NCI-H128 (cell line): ENCODE data around the gene KIR3DL2.
"Not testable (repeated sequence)": the region's sequence is repeated elsewhere in the genome, so short reads cannot be mapped to it uniquely, and the experiment has no call there.

Source experiments
- DNase-seq: peaks from one replicate; lab custom pipeline; 2025; ENCODE audit not compliant: unreplicated experiment; lab: John Stamatoyannopoulos, UW

KIR3DL2 gene

GRCh38 chr19:54863459-54863858 is 13.2 kb downstream of the KIR3DL2 start:
- not testable (repeated sequence) for DNase-seq

DNA sequence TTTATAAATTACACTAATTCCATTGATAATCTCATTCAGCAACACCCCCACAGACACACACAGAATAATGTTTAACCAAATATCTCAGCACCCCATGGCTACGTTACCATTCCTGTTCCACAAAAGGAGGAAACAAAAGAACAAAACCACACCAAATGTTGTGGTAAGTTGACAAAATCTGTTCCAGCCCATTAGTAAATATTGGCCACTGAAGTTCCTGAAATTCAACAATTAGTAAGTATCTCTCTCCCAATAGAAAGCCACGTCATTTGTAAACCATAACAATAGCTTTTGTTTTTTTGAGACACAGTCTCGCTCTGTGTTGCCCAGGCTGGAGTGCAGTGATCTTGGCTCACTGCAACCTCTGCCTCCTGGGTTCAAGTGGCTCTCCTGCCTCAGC is 21.5 kb downstream of the KIR3DL2 start:
- no peak for DNase-seq

GRCh38 chr19:54873990-54874389 is 23.7 kb downstream of the KIR3DL2 start, which contains the start of gene FCAR:
Gene FCAR, plus strand, starts transcription at chr19:54874235. Its CDS starts 55 bp downstream, at chr19:54874290.
- no peak for DNase-seq

DNA sequence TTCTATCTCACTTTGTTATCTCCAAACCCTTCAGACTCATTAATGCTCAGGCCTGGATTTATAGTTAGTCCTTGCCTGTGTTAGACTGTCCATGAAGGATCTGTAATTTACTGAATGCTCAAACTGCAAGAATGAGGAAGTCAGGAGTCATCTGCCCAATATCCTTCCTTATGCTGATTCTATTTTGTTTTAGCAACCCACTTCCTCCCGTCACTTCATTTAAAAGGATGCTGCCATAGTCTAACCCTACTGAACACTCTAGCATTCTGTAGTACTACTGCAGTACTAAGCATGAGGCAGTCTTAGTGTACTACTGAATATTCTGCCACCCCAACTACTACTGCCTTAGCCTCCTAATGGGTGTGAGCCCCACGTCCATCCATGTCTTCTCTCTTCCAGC is 25.3 kb downstream of the KIR3DL2 start:
- no peak for DNase-seq

GRCh38 chr19:54877471-54877870 is 27.2 kb downstream of the KIR3DL2 start:
- DNase-seq = no peak

- DNase-seq = no peak
Observed at GRCh38 chr19:54881884-54882283, 31.6 kb downstream of the KIR3DL2 start.

GRCh38 chr19:54882758-54883157 is 32.5 kb downstream of the KIR3DL2 start:
- DNase-seq = no peak

- no peak for DNase-seq
Observed at GRCh38 chr19:54883228-54883627, 33.0 kb downstream of the KIR3DL2 start.

- DNase-seq = no peak
Observed at GRCh38 chr19:54888239-54888638, 38.0 kb downstream of the KIR3DL2 start.

DNA sequence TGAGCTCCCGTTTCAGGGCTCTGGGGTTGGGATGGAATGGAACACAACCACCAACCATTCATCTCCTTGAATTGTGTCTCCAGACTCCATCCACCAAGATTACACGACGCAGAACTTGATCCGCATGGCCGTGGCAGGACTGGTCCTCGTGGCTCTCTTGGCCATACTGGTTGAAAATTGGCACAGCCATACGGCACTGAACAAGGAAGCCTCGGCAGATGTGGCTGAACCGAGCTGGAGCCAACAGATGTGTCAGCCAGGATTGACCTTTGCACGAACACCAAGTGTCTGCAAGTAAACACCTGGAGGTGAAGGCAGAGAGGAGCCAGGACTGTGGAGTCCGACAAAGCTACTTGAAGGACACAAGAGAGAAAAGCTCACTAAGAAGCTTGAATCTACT is 39.3 kb downstream of the KIR3DL2 start:
- no peak for DNase-seq

GRCh38 chr19:54893406-54893805 is 43.2 kb downstream of the KIR3DL2 start:
- DNase-seq = no peak

DNA sequence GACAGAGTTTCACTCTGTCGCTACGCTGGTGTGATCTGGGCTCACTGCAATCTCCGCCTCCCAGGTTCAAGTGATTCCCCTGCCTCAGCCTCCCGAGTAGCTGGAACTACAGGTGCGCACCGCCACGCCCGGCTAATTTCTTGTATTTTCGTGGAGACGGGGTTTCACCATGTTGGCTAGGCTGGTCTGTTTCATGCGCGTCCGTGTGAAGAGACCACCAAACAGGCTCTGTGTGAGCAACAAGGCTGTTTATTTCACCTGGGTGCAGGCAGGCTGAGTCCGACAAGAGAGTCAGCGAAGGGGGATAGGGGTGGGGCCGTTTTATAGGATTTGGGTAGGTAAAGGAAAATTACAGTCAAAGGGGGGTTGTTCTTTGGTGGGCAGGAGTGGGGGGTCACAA is 43.9 kb downstream of the KIR3DL2 start:
- DNase-seq = not testable (repeated sequence)

DNA sequence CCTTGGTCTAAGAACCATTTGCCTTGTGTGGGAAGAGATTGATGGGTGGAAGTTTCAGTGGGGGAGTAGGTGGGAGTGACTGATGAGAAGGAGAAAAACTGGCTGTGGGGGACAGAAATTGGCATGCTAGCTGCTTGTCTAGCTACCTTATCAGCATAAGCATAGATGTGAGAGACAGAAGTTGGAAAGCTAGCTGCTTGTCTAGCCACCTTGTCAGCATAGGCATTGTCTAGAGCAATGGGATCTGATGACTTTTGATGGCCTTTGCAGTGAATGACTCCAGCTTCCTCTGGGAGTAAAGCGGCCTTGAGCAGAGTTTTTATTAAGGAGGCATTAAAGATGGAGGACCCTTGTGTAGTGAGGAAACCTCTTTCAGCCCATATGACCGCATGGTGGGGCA is 45.8 kb downstream of the KIR3DL2 start:
- no peak for DNase-seq

GRCh38 chr19:54898685-54899084 is 48.4 kb downstream of the KIR3DL2 start:
- DNase-seq = not testable (repeated sequence)

DNA sequence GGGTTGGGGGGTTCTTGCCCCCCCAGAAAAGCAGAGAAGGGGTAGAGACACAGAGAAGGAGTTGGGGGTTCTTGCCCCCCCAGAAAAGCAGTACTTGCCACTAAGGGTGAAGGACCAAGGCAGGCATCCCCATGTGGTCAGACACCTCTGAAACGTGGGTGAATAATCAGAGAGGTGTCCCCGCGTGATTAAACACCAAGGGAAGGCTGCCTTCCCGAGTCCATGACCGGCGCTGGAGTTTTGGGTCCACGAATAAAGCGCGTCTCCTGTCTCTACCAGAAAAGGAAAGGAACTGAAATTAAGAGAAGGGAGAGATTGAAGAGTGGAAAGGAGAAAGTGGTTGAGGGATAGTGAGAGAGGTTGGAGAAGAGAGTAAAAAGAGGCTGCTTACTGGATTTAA is 49.4 kb downstream of the KIR3DL2 start:
- not testable (repeated sequence) for DNase-seq

GRCh38 chr19:54901153-54901552 is 50.9 kb downstream of the KIR3DL2 start:
- DNase-seq = not testable (repeated sequence)

DNA sequence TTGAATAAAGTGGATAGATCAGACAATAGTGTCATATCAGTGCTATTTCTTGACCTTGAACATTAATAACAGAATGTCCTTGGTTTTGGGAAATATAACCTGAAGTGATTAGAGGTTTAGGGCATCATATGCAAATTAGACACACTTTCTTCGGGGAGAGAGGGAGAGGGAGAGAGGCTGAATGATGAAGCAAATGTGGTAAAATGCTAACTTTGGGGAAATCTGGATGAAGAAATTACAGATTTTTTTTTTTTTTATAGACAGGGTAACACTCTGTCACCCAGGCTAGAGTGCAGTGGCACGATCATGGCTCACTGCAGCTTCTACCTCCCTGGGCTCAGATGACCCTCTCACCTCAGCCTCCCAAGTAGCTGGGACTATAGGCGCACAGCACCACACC is 51.8 kb downstream of the KIR3DL2 start:
- no peak for DNase-seq

- no peak for DNase-seq
Observed at GRCh38 chr19:54903303-54903702, 53.1 kb downstream of the KIR3DL2 start.

GRCh38 chr19:54904261-54904660 is 54.0 kb downstream of the KIR3DL2 start:
- DNase-seq = not testable (repeated sequence)

DNA sequence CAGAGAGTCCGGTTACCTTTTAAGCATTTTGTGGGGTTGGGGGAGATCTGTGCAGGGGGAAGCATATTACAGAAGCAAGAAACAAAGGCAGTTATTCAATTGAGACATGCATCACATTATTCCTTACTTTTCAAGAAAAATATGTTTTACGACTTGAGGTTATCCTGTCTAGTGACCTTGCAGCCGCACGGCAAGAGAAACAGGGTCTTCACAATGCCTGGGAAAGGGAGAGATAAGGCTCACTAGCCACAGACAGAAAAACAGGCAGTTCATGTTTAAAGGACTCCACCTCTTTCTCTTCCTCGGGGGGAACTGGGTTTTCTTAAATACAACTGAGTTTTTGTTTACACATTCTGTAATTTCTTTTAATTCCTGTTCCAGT is 55.2 kb downstream of the KIR3DL2 start:
- no peak for DNase-seq

- no peak for DNase-seq
Observed at GRCh38 chr19:54905803-54906511, 55.7 kb downstream of the KIR3DL2 start, which contains the start of gene NCR1. Gene NCR1, plus strand, starts transcription at chr19:54906148. Its CDS starts 40 bp downstream, at chr19:54906188.

GRCh38 chr19:54906819-54907218 is 56.6 kb downstream of the KIR3DL2 start:
- DNase-seq = no peak

- DNase-seq = not testable (repeated sequence)
Observed at GRCh38 chr19:54907899-54908298, 57.7 kb downstream of the KIR3DL2 start.
